Activated CD8-positive, alpha-beta memory T cell treated with anti-CD3 and anti-CD28 coated beads, Interleukin-2, amount 10 ng/mL, durations not matched to agents 7 days and 5 days (primary cell): Measurements from ENCODE around the gene DEPP1. TPM values are rescaled to one million over a fixed set of nuclear protein-coding genes. Genes with fewer than 3 reads are reported as not detected.

ENCODE experiments used
- ATAC-seq: fragments of 150-1000 bp; cut with Tn5 transposase; one replicate; pipeline ENCODE4 v1.10.0; 2021; ENCODE audit warnings: moderate library complexity
- CTCF ChIA-PET: fragments of 350-600 bp; sonication (Branson Sonifier 250); formaldehyde crosslinking; loops from one replicate; lab custom pipeline; 2021; ENCODE audit warnings: antibody characterized with exemption; lab: Charles Lee
- DNase-seq: peaks from one replicate; pipeline ENCODE4 v3.0.0-alpha.2; 2020
- H3K27ac Mint-ChIP-seq: one replicate; pipeline ENCODE4 v1.8.0; 2021; ENCODE audit warnings: mild to moderate bottlenecking, mixed read lengths
- H3K27me3 Mint-ChIP-seq: one replicate; pipeline ENCODE4 v1.8.0; 2021; ENCODE audit warnings: mixed read lengths
- H3K36me3 Mint-ChIP-seq: one replicate; pipeline ENCODE4 v1.8.0; 2021; ENCODE audit warnings: mild to moderate bottlenecking, mixed read lengths
- H3K4me1 Mint-ChIP-seq: one replicate; pipeline ENCODE4 v1.8.0; 2021; ENCODE audit warnings: mixed read lengths
- H3K4me3 Mint-ChIP-seq: one replicate; pipeline ENCODE4 v1.8.0; 2021; ENCODE audit warnings: mild to moderate bottlenecking, moderate library complexity, mixed read lengths
- H3K9me3 Mint-ChIP-seq: one replicate; pipeline ENCODE4 v1.8.0; 2022; ENCODE audit warnings: low read depth, mixed read lengths
- total RNA-seq, 2 experiments: library from RNA; stranded (reverse); gene quantifications; one replicate each; pipeline ENCODE4 v1.2.3, GENCODE V29; 2021

DEPP1 gene
- total RNA-seq, 2 experiments from 2014 or later, result 0.37 TPM; not detected in 1

GRCh38 chr10:44933451-44934321, 44.9 kb downstream of the DEPP1 start:
- H3K27me3 Mint-ChIP-seq, result no peaks in the 10 kb centered on the region

GRCh38 chr10:44932517-44933450, 45.8 kb downstream of the DEPP1 start:
- ATAC-seq (peak; percentile 96), DNase-seq (peak; percentile 89)
- Mint-ChIP-seq H3K27me3 (no peaks in the 10 kb centered on the region), H3K9me3 (no peaks in the 10 kb centered on the region), H3K27ac (no peak overlapping the region), H3K4me1 (peaks cover 13% of the 10 kb centered on the region), H3K4me3 (no peak overlapping the region), H3K36me3 (no peaks in the 10 kb centered on the region)
- CTCF ChIA-PET, result interaction anchor here (0.6 to 3.1 kb wide), 32 partner anchors 9 to 331 kb away, joined by 3 to 38 read pairs (median 4); partner anchors contain the start of gene ZNF22

More at GRCh38 chr10:44933451-44934321, 44.9 kb downstream of the DEPP1 start:
- Mint-ChIP-seq H3K9me3 (no peaks in the 10 kb centered on the region), H3K27ac (no peak overlapping the region), H3K36me3 (no peaks in the 10 kb centered on the region), H3K4me3 (no peak overlapping the region), H3K4me1 (peaks cover 13% of the 10 kb centered on the region)
- ATAC-seq (no peak), DNase-seq (peak; percentile 32)
- CTCF ChIA-PET, result interaction anchor here (0.6 to 3.1 kb wide), 29 partner anchors 9 to 330 kb away, joined by 3 to 38 read pairs (median 4); partner anchors contain the start of gene ZNF22

GRCh38 chr10:44931621-44932516, 46.7 kb downstream of the DEPP1 start:
- CTCF ChIA-PET, result interaction anchor here (0.6 to 3.1 kb wide), 19 partner anchors 8 to 332 kb away, joined by 3 to 38 read pairs (median 6); no protein-coding TSS in a partner anchor
- DNase-seq (peak; percentile 29), ATAC-seq (peak; percentile 12)
- Mint-ChIP-seq H3K4me1 (peaks cover 13% of the 10 kb centered on the region), H3K27ac (no peak overlapping the region), H3K9me3 (no peaks in the 10 kb centered on the region), H3K4me3 (no peak overlapping the region), H3K27me3 (no peaks in the 10 kb centered on the region), H3K36me3 (no peaks in the 10 kb centered on the region)

GRCh38 chr10:44930904-44931620, 47.5 kb downstream of the DEPP1 start:
- Mint-ChIP-seq H3K27me3 (no peaks in the 10 kb centered on the region), H3K27ac (no peak overlapping the region), H3K4me3 (no peak overlapping the region), H3K4me1 (peaks cover 8% of the 10 kb centered on the region), H3K36me3 (no peaks in the 10 kb centered on the region), H3K9me3 (no peaks in the 10 kb centered on the region)
- ATAC-seq (no peak), DNase-seq (peak; percentile 19)
- CTCF ChIA-PET, result interaction anchor here (3.1 kb wide), 1 partner anchor 12 kb away, joined by 22 read pairs; no protein-coding TSS in a partner anchor

- no peak overlapping the region for H3K4me3 Mint-ChIP-seq
- H3K9me3 Mint-ChIP-seq, result no peaks in the 10 kb centered on the region
- no peak for ATAC-seq
- peaks cover 3% of the 10 kb centered on the region for H3K4me1 Mint-ChIP-seq
- H3K27me3 Mint-ChIP-seq, result no peaks in the 10 kb centered on the region
- no peak overlapping the region for H3K27ac Mint-ChIP-seq
- no peaks in the 10 kb centered on the region for H3K36me3 Mint-ChIP-seq
- peak; percentile 34 for DNase-seq
- CTCF ChIA-PET, result no interaction called here
These were observed 49.0 kb downstream of the DEPP1 start for GRCh38 chr10:44929356-44930255.

GRCh38 chr10:44928462-44928861, 50.1 kb downstream of the DEPP1 start:
- peaks cover 3% of the 10 kb centered on the region for H3K4me1 Mint-ChIP-seq
- DNase-seq, result no peak
- no peak for ATAC-seq
- no peaks in the 10 kb centered on the region for H3K9me3 Mint-ChIP-seq
- H3K36me3 Mint-ChIP-seq, result no peaks in the 10 kb centered on the region
- no peaks in the 10 kb centered on the region for H3K27me3 Mint-ChIP-seq
- CTCF ChIA-PET, result no interaction called here
- no peak overlapping the region for H3K27ac Mint-ChIP-seq
- H3K4me3 Mint-ChIP-seq, result no peak overlapping the region

GRCh38 chr10:44927352-44927751, 51.3 kb downstream of the DEPP1 start:
- Mint-ChIP-seq H3K36me3 (no peaks in the 10 kb centered on the region), H3K9me3 (no peaks in the 10 kb centered on the region), H3K27me3 (no peaks in the 10 kb centered on the region), H3K4me3 (no peak overlapping the region), H3K27ac (no peak overlapping the region), H3K4me1 (no peaks in the 10 kb centered on the region)
- ATAC-seq (no peak), DNase-seq (peak; percentile 25)
- CTCF ChIA-PET, result no interaction called here

- H3K4me3 Mint-ChIP-seq, result no peak overlapping the region
- no peaks in the 10 kb centered on the region for H3K27me3 Mint-ChIP-seq
- DNase-seq (no peak), ATAC-seq (no peak)
- no peaks in the 10 kb centered on the region for H3K9me3 Mint-ChIP-seq
- no peaks in the 10 kb centered on the region for H3K36me3 Mint-ChIP-seq
- H3K4me1 Mint-ChIP-seq, result no peaks in the 10 kb centered on the region
- H3K27ac Mint-ChIP-seq, result no peak overlapping the region
- CTCF ChIA-PET, result no interaction called here
These were observed 51.8 kb downstream of the DEPP1 start for GRCh38 chr10:44926751-44927351.

Other genes starting within 250 kb of the DEPP1 start
- not detected for gene TMEM72, start 67.5 kb downstream of the DEPP1 start, total RNA-seq
- gene RASSF4, start 19.0 kb downstream of the DEPP1 start, total RNA-seq, result 1 to 10 TPM; 1.2 to 3.1 TPM
- 10 to 100 TPM; 29.5 to 29.6 TPM for gene ZNF22, start 22.1 kb upstream of the DEPP1 start, total RNA-seq